HuH-7.5 (cell line): ENCODE data around the gene ACSL3.
A peak's percentile ranks its signal among the peaks of the same experiment; 100 is the strongest.
"Not testable (repeated sequence)": the region's sequence is repeated elsewhere in the genome, so short reads cannot be mapped to it uniquely, and the experiment has no call there.

ENCODE experiments used
- DNase-seq: peaks from one replicate; pipeline ENCODE4 v3.0.0; 2011; ENCODE audit warnings: low spot score

ACSL3 gene

GRCh38 chr2:222860740-222861410 lies at the start of gene ACSL3:
ACSL3 (plus strand) TSS chr2:222861036; CDS start chr2:222908773, 47,737 bp downstream.
- DNase-seq: peak; percentile 83

DNA sequence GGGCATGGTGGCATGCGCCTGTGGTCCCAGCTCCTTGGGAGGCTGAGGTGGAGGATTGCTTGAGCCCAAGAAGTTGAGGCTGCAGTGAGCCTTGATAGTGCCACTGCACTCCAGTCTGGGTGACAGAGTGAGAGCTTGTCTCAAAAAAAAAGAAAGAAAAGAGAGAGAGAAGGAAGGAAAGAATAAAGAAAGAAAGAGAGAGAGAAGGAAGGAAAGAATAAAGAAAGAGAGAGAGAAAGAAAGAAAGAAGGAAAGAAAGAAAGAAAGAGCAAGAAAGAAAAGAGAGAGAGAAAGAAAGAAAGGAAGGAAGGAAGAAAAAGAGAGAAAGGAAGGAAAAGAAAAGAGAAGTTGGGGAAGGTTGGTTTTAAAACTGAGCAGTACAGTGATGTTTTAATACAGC lies 49.0 kb upstream of the ACSL3 start:
- no peak for DNase-seq

- no peak for DNase-seq
Measured at GRCh38 chr2:222813177-222813843, 47.5 kb upstream of the ACSL3 start.

DNA sequence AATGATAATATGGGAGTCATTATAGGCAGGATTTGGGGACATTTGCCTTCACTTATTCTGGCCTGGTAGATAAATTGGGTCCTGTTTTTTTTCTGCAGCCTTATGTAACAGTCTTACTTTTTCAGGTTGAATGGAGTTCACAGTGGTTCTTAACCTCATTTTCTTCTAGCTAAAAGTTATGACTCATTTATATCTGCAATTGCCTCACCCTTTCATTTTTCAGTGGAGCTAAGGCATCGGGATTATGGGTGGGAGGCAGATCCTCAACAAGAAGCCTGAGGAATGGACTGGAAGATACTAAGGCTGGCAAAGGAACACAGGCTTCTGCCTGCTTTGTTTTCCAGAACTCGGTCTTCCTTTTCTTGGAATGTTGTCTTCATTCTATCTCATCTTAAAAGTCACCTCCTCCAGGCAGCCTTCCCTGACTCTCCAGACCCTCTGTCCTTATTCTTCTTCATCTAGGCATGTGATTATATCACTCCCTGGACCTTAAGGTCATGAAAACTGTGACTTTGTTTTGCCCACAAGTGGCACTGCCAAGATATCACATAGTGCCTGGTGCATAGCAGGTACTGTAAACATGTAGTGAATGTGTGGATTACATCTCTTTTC lies 41.0 kb upstream of the ACSL3 start:
- no peak for DNase-seq

DNA sequence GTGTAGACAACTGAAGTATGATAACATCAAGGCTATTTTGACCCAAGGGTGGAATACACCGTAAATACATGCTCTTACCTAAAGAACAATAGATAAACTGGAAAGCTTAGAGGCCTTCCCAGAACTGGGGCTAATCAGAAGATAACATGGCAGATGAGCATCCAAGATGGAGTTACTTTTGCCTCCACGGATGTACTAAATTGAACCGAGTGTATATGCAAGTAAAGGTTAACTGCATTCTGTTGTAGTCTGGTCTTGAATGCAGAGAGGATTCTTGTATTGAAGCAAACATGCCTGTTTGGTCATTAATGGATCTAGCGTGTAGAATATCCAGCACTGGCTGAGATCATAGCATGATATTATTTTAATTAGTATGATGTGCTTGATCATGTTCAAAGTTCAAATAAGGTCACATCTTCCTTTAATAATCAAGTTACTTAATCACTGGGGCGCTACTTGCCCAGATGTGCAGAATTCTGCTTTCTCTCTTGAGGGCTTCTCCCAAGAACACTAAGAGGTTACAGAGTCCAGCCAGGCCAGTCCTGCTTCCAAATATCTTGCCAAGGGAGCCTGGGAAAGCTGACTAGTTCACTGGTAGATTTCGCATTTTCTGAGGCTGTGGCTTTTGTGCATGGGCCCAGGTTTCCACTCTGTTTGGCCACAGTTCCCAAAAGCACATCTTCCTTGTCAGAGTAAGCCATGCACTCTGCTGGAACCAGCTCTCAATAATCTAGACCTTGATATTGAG lies 37.5 kb upstream of the ACSL3 start:
- DNase-seq: no peak

GRCh38 chr2:222825031-222825430 lies 35.8 kb upstream of the ACSL3 start:
- no peak for DNase-seq

DNA sequence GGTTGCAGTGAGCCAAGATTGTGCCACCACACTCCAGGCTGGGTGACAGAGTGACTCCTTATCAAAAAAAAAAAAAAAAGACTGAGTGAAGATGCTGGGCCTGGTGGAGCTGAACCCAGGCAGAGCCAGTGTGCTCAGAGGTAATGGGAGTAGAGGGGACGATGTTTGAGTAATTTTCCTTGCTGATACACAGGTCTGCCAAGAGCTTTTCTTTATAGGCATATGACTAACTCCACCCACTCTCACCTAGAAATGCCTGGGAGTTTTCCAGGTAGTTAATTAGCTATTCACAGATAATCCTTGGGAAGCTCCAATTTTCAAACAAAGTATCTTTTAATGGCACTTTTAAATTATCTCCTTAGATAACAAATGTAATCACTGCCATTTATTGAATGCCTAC lies 33.4 kb upstream of the ACSL3 start:
- DNase-seq: no peak

DNA sequence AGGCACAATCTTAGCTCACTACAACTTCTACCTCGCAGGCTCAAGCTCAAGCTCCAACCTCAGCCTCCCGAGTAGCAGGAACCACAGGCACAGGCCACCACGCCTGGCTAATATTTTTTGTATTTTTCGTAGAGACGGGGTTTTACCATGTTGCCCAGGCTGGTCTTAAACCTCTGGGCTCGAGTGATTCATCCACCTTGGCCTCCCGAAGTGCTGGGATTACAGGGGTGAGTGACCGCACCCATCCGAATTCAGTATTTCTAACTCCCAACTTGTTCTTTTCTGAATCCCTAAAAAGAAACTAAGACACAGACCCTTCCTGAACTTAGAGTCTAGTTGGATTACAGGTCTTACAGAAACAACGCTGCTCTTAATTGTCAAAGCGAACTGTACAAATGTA lies 32.3 kb upstream of the ACSL3 start:
- no peak for DNase-seq

DNA sequence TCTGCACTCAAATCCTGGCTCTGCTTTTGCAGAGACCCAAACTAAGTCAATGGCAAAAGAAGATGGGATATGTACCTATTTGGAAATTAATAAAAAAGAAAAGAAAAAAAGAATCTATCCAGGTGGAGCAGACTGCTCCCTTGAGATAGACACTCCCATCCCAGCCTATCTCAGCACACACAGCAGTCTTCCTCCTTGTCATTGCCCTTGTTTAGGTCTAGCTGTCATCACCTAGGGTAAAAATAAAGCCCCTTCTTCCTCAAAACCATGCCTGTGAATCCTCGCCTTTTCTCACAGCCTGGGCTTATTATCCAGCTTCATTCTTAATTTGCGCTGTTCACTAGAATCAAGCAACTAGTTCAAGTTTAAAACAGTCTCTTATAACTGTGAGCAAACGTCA lies 30.7 kb upstream of the ACSL3 start:
- no peak for DNase-seq

DNA sequence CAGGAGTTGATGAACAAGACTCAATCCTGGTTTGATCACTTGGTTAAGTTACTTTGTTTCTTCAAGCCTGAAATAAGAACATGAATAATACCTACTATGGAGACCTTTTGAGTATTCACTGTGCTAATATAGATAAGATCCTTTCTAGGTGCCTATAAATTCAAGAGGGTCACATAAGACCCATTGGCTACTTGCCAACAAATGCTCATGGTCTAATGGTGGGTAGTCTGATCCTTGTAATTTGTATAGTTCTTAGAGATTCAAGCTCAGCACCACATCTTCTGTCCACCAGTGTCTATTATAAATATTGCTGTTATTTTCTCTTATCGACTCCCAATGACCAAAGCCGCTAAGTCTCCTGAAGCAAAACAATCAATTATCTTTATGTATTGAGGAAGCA lies 27.4 kb upstream of the ACSL3 start:
- no peak for DNase-seq

DNA sequence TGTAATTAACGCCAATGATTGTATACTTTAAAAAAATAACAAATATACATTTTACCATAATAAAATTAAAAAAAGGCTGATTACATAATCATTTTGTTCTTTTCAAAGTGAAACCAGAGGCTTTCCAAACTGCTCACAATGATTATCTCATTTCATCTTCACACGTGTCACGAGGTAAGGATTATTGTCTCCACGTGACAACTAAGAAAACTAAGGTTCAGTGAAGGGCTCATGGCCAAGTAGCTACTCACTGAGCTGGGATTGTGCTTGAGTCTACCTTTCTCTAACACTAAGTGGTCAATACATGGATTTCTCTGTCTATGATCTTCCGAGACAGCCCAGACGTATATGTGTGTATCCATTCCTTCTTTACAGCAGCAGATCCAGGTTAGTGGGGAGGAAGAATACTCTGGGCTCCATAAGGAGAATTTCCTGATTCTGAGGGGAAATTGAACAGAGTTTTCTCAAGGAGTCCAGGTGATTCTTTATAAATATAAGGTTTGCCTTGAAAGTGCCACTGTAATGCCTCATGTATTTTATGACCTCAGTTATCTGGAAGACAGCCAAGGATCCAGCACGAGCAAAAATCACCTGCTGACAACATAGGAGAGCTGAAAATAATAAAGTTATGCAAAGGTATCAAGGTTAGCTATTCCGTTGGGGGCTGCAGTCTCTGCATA lies 25.6 kb upstream of the ACSL3 start:
- DNase-seq: no peak

- no peak for DNase-seq
Measured at GRCh38 chr2:222835823-222836151, 25.0 kb upstream of the ACSL3 start.

GRCh38 chr2:222837643-222838056 lies 23.2 kb upstream of the ACSL3 start:
- no peak for DNase-seq

- no peak for DNase-seq
Measured at GRCh38 chr2:222840060-222840802, 20.6 kb upstream of the ACSL3 start.

GRCh38 chr2:222842491-222843174 lies 18.2 kb upstream of the ACSL3 start:
- DNase-seq: peak; percentile 27

DNA sequence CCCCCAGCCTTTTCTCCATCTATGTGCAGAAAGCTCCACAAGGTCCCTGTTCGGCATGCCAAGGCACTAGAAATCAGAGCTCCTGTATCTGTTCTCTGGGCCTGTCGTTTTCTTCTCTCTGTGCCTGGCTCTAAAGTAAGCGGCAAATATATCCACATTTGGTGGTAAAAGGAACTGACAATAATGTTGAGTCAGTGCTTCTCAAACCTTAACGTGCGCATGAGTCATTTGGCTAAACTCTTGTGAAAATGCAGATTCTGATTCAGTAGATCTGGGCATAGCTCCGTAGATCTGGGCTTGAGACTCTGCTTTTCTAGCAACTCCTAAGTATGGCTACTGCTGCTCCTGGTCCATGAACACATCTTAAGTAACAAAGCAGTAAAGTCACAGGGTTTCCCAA lies 16.5 kb upstream of the ACSL3 start:
- DNase-seq: no peak

- DNase-seq: not testable (repeated sequence)
Measured at GRCh38 chr2:222845314-222845713, 15.5 kb upstream of the ACSL3 start.

DNA sequence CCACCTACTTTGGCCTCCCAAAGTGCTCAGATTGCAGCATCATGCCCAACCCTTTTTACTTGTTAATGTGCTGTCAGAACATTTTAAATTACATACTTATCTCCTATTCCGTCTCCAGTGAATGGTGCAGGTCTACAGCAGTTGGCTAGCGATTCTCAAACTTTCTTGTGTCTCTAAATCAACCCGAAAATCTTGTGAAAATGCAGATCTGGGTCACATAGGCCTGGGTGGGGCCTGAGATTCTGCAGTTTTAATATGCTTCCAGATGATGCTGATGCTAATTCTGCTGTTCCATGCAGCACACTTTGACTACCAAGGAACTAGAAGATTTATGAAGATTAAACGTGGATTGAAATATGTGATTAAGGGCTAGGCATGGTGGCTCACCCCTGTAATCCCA lies 14.8 kb upstream of the ACSL3 start:
- no peak for DNase-seq

DNA sequence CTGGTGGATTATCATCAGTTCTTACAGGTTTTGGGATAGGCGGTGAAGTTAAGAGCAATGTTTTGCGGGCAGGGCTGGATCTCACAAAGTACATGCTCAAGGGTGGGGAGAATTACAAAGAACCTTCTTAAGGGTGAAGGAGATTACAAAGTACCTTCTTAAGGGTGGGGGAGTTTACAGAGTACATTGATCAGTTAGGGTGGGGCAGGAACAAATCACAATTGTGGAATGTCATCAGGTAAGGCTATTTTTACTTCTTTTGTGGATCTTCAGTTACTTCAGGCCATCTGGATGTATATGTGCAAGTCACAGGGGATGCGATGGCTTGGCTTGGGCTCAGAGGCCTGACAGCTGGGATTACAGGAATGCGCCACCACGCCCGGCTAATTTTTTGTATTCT lies 12.8 kb upstream of the ACSL3 start:
- not testable (repeated sequence) for DNase-seq

- DNase-seq: no peak
Measured at GRCh38 chr2:222848862-222849261, 12.0 kb upstream of the ACSL3 start.
